ENCODE results near the gene SVEP1.
"Not testable (repeated sequence)": the region's sequence is repeated elsewhere in the genome, so short reads cannot be mapped to it uniquely, and the experiment has no call there.

The SVEP1 gene

DNA sequence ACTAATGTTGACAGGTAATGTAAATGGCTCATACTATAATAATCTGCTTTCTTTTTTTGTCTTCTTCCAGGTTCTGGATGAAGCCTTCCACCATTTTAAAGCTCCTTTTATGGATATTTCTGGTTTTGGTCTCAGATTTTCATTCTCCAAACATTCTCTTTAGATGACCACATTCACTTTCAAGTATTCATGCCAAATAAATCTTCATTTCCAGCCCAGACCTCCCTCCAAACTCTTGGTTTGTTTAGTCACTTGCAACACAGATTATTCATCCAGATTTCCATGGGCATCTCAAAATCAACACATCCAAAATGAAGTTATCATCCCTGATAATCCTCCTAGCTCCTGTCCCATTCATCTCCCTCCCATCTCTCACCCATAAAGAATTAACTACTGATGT lies 40.3 kb upstream of the SVEP1 start:
- no peak overlapping the region for H3K4me3 ChIP-seq (replicated peaks; ENCODE audit: low read depth, low read length)
- H3K36me3 ChIP-seq (ENCODE audit: control insufficient read depth, insufficient read depth, low read length): no peaks in the 10 kb centered on the region
- TF ChIP-seq, protein P1, sequence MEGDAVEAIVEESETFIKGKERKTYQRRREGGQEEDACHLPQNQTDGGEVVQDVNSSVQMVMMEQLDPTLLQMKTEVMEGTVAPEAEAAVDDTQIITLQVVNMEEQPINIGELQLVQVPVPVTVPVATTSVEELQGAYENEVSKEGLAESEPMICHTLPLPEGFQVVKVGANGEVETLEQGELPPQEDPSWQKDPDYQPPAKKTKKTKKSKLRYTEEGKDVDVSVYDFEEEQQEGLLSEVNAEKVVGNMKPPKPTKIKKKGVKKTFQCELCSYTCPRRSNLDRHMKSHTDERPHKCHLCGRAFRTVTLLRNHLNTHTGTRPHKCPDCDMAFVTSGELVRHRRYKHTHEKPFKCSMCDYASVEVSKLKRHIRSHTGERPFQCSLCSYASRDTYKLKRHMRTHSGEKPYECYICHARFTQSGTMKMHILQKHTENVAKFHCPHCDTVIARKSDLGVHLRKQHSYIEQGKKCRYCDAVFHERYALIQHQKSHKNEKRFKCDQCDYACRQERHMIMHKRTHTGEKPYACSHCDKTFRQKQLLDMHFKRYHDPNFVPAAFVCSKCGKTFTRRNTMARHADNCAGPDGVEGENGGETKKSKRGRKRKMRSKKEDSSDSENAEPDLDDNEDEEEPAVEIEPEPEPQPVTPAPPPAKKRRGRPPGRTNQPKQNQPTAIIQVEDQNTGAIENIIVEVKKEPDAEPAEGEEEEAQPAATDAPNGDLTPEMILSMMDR (IDR thresholded peaks at IDR 0.05; ENCODE audit: insufficient read depth, low read length, poor library complexity, severe bottlenecking): no peak
- no peak for DNase-seq (ENCODE audit: extremely low read depth, insufficient read length)
- H3K27me3 ChIP-seq (replicated peaks; ENCODE audit: control insufficient read depth, insufficient read depth, low read length): no peaks in the 10 kb centered on the region

DNA sequence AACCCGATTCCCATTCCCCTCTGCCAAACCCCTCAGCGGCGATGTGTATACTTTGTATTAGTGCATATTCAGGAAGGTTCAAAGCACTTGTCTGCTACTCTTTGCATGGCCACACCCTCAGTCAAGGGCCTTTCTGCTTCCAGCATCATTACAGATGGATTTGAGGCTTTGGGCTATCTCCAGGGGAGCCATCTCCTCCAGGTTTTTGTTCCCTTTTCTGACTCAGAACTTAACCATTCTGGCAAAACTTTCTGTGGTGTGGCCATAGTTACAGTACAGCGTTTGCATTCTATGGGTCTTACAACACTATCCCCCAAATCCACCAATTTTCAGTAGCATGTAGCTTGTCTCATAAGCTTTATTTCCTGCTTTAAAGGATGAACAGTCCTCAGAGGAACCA lies 36.0 kb upstream of the SVEP1 start:
- no peaks in the 10 kb centered on the region for H3K27me3 ChIP-seq (replicated peaks; ENCODE audit: control insufficient read depth, insufficient read depth, low read length)
- H3K4me3 ChIP-seq (replicated peaks; ENCODE audit: low read depth, low read length): no peak overlapping the region
- TF ChIP-seq, protein P1 (IDR thresholded peaks at IDR 0.05; ENCODE audit: insufficient read depth, low read length, poor library complexity, severe bottlenecking): no peak
- no peaks in the 10 kb centered on the region for H3K36me3 ChIP-seq (ENCODE audit: control insufficient read depth, insufficient read depth, low read length)
- DNase-seq (ENCODE audit: extremely low read depth, insufficient read length): no peak

DNA sequence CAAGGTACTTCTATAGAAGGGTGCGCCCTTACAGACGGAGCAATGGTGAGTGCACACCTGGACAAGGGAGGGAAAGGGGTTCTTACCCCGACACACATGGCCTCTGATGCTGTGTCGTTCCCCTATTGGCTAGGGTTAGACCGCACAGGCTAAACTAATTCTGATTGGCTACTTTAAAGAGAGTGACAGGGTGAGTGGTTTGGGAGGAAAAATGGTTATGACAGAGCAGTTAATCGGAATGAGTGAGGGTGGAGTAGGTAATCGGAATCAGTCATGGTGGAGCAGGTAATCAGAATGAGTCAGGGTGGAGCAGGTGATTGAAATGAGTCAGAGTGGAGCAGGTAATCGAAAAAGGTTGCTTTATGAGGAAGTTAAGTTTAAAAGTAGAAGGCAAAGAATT lies 35.0 kb upstream of the SVEP1 start:
- H3K27me3 ChIP-seq (replicated peaks; ENCODE audit: control insufficient read depth, insufficient read depth, low read length); H3K36me3 ChIP-seq (ENCODE audit: control insufficient read depth, insufficient read depth, low read length); H3K4me3 ChIP-seq (replicated peaks; ENCODE audit: low read depth, low read length); DNase-seq (ENCODE audit: extremely low read depth, insufficient read length): not testable (repeated sequence)

DNA sequence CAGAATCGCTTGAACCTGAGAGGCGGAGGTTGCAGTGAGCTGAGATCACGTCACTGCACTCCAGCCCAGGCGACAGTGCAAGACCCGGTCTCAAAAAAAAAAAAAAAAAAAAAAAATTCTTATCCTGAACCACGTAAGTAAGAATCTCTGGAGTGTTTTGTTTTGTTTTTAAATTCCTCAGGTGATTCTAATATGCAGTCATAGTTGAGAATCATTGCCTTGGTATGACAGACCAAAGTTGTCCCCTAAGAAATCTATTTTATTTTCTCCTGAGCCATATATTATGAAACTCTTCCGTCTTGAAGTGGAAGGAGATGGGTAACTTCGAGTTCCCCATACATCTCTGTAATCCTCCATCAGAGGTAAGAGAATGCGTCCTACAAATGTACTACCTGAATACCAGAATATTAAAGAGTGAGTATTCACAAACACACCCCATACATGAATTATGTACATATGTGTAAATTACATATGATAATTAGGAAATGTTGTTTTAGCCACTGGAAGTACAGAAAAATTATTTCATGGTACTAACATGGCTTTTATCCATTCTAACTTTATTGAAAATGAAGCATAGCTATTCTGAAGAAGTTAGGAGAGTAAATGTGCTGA lies 26.7 kb upstream of the SVEP1 start:
- DNase-seq (ENCODE audit: extremely low read depth, insufficient read length): no peak
- Histone ChIP-seq H3K27me3 (replicated peaks; ENCODE audit: control insufficient read depth, insufficient read depth, low read length) (no peaks in the 10 kb centered on the region), H3K4me3 (replicated peaks; ENCODE audit: low read depth, low read length) (no peak overlapping the region), H3K36me3 (ENCODE audit: control insufficient read depth, insufficient read depth, low read length) (no peaks in the 10 kb centered on the region)
- TF ChIP-seq, protein P1 (IDR thresholded peaks at IDR 0.05; ENCODE audit: insufficient read depth, low read length, poor library complexity, severe bottlenecking): no peak

DNA sequence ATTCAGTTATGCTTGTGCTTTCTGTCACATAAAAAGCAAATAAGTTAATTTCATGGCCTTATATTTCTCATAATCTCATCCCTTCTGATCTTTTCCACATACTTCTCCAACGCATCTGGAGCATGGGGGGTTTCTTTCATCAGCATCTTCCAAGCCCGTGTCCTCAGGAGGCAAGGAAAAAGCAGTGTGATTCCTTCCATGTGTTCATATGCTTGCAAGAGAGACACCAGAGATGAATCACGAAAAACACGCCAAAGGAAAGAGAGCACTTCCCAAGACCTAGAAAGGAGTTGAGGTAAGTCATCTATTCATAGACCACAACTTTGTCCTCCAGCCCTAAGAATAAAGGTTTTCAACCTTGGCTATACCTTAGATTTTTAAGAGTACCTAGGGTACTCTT lies 26.0 kb upstream of the SVEP1 start:
- TF ChIP-seq, protein P1 (IDR thresholded peaks at IDR 0.05; ENCODE audit: insufficient read depth, low read length, poor library complexity, severe bottlenecking): no peak
- DNase-seq (ENCODE audit: extremely low read depth, insufficient read length): no peak
- no peaks in the 10 kb centered on the region for H3K27me3 ChIP-seq (replicated peaks; ENCODE audit: control insufficient read depth, insufficient read depth, low read length)
- H3K36me3 ChIP-seq (ENCODE audit: control insufficient read depth, insufficient read depth, low read length): no peaks in the 10 kb centered on the region
- H3K4me3 ChIP-seq (replicated peaks; ENCODE audit: low read depth, low read length): no peak overlapping the region

DNA sequence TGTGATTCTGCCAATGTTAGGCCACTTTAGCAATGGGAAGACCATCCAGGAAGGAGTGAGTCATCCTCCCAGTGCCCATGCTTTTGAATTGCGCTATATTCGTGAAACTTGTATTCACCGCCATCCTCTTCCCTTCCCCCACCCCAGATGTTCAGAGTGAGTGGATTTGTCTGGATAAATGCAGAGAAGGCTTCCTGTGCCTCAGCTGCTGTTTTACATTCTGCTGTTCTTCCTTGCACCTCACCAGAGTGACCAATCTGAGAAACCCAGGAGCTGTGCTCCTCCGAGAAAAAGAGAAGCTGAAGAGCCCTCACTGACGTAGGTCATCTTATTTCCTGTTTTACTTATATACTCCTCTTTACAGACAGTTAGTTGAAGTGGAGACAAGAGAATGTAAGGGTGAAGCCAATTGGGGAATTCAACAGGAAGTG lies 24.6 kb upstream of the SVEP1 start:
- H3K27me3 ChIP-seq (replicated peaks; ENCODE audit: control insufficient read depth, insufficient read depth, low read length): no peaks in the 10 kb centered on the region
- no peaks in the 10 kb centered on the region for H3K36me3 ChIP-seq (ENCODE audit: control insufficient read depth, insufficient read depth, low read length)
- DNase-seq (ENCODE audit: extremely low read depth, insufficient read length): no peak
- no peak overlapping the region for H3K4me3 ChIP-seq (replicated peaks; ENCODE audit: low read depth, low read length)
- TF ChIP-seq, protein P1 (IDR thresholded peaks at IDR 0.05; ENCODE audit: insufficient read depth, low read length, poor library complexity, severe bottlenecking): no peak

Data from GM06990 (cell line).